Measurements from ENCODE around the gene PACSIN1.

The PACSIN1 gene, protein sequence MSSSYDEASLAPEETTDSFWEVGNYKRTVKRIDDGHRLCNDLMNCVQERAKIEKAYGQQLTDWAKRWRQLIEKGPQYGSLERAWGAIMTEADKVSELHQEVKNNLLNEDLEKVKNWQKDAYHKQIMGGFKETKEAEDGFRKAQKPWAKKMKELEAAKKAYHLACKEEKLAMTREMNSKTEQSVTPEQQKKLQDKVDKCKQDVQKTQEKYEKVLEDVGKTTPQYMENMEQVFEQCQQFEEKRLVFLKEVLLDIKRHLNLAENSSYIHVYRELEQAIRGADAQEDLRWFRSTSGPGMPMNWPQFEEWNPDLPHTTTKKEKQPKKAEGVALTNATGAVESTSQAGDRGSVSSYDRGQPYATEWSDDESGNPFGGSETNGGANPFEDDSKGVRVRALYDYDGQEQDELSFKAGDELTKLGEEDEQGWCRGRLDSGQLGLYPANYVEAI
- 0.06 to 25.3 (median 0.78) reads per million in 9 experiments for total RNA-seq

DNA sequence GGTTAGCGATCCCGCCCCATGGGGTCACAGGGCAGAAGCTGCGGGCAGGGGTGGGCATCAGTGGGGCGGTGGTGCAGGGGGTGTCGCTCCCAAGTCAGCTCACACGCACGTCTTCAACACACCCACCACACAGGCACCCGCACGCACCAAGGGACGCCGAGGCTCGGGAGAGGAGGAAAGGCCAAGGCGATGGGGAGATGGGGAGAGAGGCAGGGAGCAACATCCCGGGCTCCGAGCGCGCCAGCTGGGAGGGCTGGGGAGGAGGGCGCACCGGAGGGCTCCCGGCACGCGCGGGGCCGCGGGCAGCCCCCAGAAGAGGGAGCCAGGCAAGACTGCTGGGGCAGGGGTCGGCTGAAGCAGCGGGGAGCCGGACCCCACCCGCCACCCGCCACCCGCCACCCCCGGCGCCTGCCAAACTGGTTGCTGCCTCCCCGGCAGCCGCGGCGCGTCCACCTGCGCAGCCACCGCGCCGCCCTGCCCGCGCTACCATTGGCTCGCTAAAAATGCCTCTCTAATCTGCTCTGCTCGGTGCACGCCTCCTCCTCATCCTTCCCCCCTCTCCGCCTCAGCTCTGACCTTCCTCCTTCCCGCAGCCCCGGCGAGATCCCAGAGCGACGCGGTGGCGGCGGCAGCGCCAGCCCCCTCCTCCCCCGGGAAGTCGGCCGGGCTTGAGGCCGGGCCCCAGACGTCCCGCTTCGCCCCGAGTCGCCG is at the start of gene PACSIN1:
Gene PACSIN1 (plus strand): TSS at position 546 of the 711 bp plus-strand sequence. CDS start 60,230 bp downstream, outside the sequence.
- DNase-seq, result no peak
- ATAC-seq (replicated peaks), result peak; percentile 76
- peaks cover 13 to 55% of the 10 kb centered on the region in 2 donors for H3K27me3 Mint-ChIP-seq

DNA sequence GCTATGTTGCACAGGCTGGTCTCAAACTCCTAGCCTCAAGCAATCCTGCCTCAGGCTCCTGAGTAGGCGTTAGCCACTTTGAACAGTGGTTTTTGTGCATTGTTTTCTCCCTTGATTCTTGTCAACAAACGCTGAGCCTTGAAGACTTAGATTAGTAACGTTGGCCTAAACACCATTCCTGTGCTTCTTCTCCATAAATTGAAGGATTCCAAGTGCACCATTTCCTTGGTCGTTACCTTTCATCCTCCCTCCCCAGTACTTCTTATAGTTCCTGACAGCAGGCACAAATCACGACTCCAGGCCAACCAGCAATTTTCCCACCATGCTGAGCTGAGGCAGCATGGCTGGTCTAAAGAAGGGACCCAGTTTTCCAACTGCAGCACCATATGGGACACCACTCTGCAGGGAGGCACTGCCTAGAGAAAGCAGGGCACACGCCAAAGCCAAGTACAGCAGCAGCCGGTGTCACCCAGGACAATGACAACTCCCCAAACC is 49.0 kb upstream of the PACSIN1 start:
- H3K36me3 Mint-ChIP-seq (ENCODE audit: insufficient read depth), result peaks cover 72% of the 10 kb centered on the region
- DNase-seq (no peak), ATAC-seq (replicated peaks) (no peak)
- no peak overlapping the region for H3K4me3 Mint-ChIP-seq
- no peaks in the 10 kb centered on the region for H3K27me3 Mint-ChIP-seq
- no peak overlapping the region for H3K27ac Mint-ChIP-seq
- no peaks in the 10 kb centered on the region for H3K9me3 Mint-ChIP-seq
- H3K4me1 Mint-ChIP-seq (ENCODE audit: low read depth in 2 of 2), result peaks cover 4 to 9% of the 10 kb centered on the region in 2 donors

More for the DNA sequence above, at the start of gene PACSIN1:
- peak within 1 kb of the TSS; percentile 68 to 80 for H3K4me3 Mint-ChIP-seq
- peaks cover 5 to 14% of the 10 kb centered on the region in 2 donors for H3K4me1 Mint-ChIP-seq (ENCODE audit: low read depth in 2 of 2)
- no peak within 1 kb of the TSS for H3K27ac Mint-ChIP-seq
- no peaks in the 10 kb centered on the region for H3K9me3 Mint-ChIP-seq
- H3K36me3 Mint-ChIP-seq (ENCODE audit: insufficient read depth), result no peaks in the 10 kb centered on the region

DNA sequence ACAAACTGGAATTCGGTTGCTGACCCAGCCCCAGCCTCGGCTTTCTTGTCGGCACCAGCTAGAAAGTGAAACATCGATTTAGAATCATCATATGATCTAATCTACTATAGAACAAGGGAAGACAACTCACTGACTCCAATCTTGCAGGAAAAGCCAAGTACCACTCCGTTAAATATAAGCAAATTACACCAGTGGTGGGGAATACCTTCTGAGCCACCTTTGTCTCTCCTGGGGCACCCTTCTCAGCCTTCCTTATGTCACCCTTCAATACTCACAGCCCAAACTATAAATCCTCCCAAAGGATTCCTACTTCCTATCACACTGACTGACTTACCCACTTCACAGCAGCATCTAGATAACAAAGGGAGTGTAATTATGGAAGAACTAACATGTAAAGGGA is 47.5 kb upstream of the PACSIN1 start:
- ATAC-seq (replicated peaks) (no peak), DNase-seq (no peak)
- peak overlapping the region in 1 of 2 donors; percentile 9 for H3K27ac Mint-ChIP-seq
- H3K36me3 Mint-ChIP-seq (ENCODE audit: insufficient read depth), result peaks cover 86% of the 10 kb centered on the region
- peaks cover 6 to 8% of the 10 kb centered on the region in 2 donors for H3K4me1 Mint-ChIP-seq (ENCODE audit: low read depth in 2 of 2)
- no peak overlapping the region for H3K4me3 Mint-ChIP-seq
- no peaks in the 10 kb centered on the region for H3K27me3 Mint-ChIP-seq
- no peaks in the 10 kb centered on the region for H3K9me3 Mint-ChIP-seq

DNA sequence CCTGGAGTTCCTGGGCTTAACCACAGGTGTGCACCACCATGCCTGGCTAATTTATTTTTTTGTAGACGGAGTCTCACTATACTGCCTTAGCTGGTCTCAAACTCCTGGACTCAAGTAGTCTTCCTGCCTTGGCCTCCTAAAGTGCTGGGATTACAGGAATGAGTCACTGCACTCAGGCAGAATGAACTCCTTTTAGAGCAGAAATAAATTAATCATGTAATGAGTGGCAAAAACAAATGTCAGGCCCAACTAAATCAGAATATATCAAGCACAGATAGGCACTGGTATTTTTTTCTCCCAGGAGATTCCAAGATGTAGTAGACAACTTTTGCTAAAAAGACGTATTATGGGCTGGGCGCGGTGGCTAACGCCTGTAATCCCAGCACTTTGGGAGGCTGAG is 42.6 kb upstream of the PACSIN1 start:
- H3K27ac Mint-ChIP-seq, result no peak overlapping the region
- no peaks in the 10 kb centered on the region for H3K27me3 Mint-ChIP-seq
- ATAC-seq (replicated peaks) (no peak), DNase-seq (no peak)
- no peaks in the 10 kb centered on the region for H3K9me3 Mint-ChIP-seq
- H3K4me3 Mint-ChIP-seq, result no peak overlapping the region
- peaks cover 15 to 19% of the 10 kb centered on the region in 2 donors for H3K4me1 Mint-ChIP-seq (ENCODE audit: low read depth in 2 of 2)
- H3K36me3 Mint-ChIP-seq (ENCODE audit: insufficient read depth), result peaks cover 78% of the 10 kb centered on the region

DNA sequence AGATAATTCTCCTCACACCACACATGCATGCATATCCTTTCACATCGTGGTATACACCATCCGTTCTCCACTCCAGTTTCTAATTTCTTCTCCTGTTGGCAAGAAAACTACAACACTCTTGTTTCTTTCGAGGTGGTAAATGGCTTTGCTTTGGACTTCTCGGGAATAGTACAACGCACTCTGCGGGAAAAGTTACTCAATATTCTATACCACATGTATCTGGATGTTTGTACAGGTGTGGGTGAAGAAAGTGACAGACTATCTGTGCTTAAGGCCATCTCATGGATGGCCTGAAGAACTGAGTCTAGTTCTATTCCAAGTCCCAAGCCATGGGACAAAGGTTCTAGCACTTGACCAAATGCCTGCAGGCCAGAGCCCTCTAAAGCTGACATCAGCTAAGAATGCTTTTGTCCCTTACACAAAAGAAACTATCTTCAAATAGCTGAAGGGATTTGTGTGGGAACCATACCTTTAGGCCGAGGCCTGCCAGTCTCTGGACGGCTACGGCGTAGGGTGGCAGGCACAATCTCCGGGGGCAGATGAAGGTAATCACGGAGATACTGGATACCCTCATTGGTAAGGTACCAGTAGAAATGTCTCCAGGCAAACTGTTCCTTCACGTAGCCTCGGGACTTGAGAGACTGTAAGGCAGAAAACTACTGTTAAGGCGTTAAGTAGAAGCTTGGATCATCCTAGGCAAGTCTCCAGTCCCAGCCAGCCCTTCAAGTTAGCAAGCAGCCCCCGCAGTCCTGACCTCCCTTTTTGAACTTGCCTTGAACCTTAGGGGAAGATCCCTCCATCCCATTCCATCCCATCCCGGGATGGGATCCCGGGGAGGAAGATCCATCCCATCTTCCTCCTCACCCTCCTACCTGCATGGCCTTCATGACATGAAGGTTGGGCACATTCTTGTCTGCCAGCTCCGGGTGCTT is 41.4 kb upstream of the PACSIN1 start:
- Mint-ChIP-seq H3K4me1 (ENCODE audit: low read depth in 2 of 2) (peaks cover 15 to 19% of the 10 kb centered on the region in 2 donors), H3K9me3 (no peaks in the 10 kb centered on the region), H3K27ac (peak overlapping the region; percentile 98 to 99), H3K36me3 (ENCODE audit: insufficient read depth) (peaks cover 69% of the 10 kb centered on the region), H3K4me3 (peak overlapping the region; percentile 98 to 100), H3K27me3 (no peaks in the 10 kb centered on the region)
- ATAC-seq (replicated peaks), result no peak
- DNase-seq, result no peak

DNA sequence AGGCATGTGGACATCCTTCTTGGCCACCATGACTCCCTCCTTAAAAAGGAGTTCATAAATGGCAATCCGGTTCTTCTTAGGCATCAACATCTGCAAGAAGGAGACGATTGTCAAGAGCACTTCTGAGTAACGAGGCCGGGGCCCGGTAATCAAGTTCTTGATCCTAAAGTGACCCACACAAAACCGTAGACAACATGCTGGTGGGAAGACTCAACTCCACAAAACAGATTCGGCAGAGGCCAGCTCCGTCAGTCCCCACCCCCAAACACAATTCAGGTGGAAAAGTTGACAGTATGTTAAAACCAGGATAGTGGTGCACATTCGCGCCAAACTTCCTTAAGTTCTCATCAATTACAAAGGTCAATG is 40.8 kb upstream of the PACSIN1 start:
- H3K4me1 Mint-ChIP-seq (ENCODE audit: low read depth in 2 of 2), result peaks cover 15 to 19% of the 10 kb centered on the region in 2 donors
- H3K27me3 Mint-ChIP-seq, result no peaks in the 10 kb centered on the region
- no peaks in the 10 kb centered on the region for H3K9me3 Mint-ChIP-seq
- peak overlapping the region; percentile 98 to 99 for H3K27ac Mint-ChIP-seq
- peaks cover 63% of the 10 kb centered on the region for H3K36me3 Mint-ChIP-seq (ENCODE audit: insufficient read depth)
- peak overlapping the region; percentile 98 to 100 for H3K4me3 Mint-ChIP-seq
- DNase-seq (no peak), ATAC-seq (replicated peaks) (no peak)

DNA sequence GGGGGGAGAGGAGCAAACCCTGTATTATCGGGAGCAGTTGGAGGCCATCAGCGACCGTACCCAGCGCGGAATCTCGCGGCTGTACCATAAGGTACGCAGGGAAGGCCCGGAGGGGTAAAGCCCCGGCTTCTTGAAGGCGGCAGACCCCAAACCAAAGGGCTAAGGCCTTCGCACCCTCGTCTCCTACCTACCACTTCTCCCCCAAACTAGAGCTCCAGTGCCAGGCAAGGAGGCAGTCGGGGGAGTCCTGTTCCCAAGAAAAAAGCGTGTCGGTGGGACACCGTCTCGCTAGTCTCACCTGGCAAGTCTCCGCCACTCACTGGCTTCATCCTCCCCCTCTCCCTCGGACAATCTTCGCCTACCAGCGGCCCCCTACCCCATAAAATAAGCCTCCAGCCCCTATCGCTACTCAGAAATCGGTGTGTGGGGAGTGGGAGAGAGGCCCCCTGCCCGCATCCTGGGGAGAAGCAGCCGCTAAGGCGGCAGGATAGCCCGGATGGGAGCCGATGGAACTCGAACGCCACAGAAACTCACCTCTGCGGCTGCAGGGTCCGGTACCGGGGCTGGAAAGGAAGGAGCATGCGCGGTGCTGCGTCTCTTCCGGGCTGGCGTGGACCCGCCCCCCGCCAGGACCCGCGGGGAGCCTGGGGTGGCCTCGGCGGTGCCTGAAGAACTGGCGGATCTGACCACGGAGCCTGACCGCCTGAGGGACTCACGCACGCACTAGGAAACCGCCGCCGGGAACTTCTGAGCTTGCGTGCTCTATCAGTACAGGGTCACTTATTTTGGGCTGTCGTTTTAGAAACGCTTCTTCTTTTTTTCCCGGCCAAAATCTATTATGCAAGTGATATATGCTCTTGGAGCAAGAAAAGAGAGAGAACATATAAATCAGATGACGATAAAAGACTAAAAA is 40.1 kb upstream of the PACSIN1 start, which contains the start of gene RPS10:
Gene RPS10 (minus strand): TSS at position 572 of the 913 bp plus-strand sequence. CDS start 848 bp downstream, outside the sequence.
- H3K27ac Mint-ChIP-seq, result peak within 1 kb of the TSS; percentile 98 to 99
- H3K27me3 Mint-ChIP-seq, result no peaks in the 10 kb centered on the region
- H3K36me3 Mint-ChIP-seq (ENCODE audit: insufficient read depth), result peaks cover 57% of the 10 kb centered on the region
- H3K4me1 Mint-ChIP-seq (ENCODE audit: low read depth in 2 of 2), result peaks cover 15 to 19% of the 10 kb centered on the region in 2 donors
- peak within 1 kb of the TSS; percentile 98 to 100 for H3K4me3 Mint-ChIP-seq
- ATAC-seq (replicated peaks), result peak; percentile 97
- no peaks in the 10 kb centered on the region for H3K9me3 Mint-ChIP-seq
- peak; percentile 88 to 90 (median 89) for DNase-seq

DNA sequence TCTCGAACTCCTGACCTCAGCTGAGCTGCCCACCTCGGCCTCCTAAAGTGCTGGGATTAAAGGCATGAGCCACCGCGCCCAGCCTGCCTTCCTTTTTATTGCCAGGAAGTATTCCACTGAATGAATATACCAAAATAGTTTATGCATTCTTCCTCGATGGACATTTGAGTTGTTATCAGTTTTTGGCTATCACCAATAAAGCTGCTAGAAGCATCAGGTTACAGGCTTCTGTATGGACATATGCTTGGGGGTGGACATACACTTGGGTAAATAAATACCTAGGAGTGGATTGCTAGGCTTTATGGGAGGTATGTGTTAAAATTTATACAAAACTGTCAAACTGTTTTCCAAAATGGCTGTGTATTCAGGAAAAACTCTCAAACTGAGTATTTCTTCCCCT is 30.0 kb upstream of the PACSIN1 start:
- Mint-ChIP-seq H3K36me3 (ENCODE audit: insufficient read depth) (no peaks in the 10 kb centered on the region), H3K27ac (no peak overlapping the region), H3K9me3 (no peaks in the 10 kb centered on the region), H3K27me3 (no peaks in the 10 kb centered on the region), H3K4me1 (ENCODE audit: low read depth in 2 of 2) (no peaks in the 10 kb centered on the region), H3K4me3 (no peak overlapping the region)
- DNase-seq (no peak), ATAC-seq (replicated peaks) (no peak)

DNA sequence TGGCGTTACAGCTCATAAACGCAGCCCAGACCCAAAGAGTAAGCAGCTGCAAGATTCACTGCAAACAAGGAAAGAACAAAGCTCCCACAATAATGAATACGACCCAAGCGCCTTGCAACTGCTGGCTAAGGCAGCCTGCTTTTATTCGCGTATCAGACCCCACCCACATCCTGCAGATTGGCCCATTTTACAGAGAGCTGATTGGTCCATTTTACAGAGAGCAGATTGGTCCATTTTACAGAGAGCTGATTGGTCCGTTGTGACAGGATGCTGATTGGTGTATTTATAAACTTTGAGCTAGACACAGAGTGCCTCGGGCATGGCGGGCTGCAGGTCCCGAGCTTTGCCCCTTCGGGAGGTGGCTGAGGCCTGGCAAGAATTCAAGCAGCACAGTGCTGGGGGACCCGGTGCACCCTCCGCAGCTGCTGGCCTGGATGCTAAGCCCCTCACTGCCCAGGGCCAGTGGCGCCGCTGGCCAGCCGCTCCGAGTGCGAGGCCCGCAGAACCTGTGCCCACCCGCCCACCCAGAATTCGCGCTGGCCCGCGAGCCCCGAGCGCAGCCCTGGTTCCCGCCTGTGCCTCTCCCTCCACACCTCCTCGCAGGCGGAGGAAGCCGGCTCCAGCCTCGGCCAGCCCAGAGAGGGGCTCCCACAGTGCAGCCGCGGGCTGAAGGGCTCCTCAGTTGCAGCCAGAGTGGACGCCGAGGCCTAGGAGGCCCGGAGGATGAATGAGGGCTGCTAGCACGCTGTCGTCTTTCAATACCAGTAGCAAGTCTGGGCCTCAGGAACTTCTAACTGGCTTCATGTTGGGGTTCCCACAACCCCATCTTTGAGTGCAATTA is 28.9 kb upstream of the PACSIN1 start:
- no peak for DNase-seq
- peaks cover 0 to 1% of the 10 kb centered on the region in 2 donors for H3K4me1 Mint-ChIP-seq (ENCODE audit: low read depth in 2 of 2)
- H3K4me3 Mint-ChIP-seq, result no peak overlapping the region
- no peak overlapping the region for H3K27ac Mint-ChIP-seq
- no peaks in the 10 kb centered on the region for H3K9me3 Mint-ChIP-seq
- no peaks in the 10 kb centered on the region for H3K36me3 Mint-ChIP-seq (ENCODE audit: insufficient read depth)
- ATAC-seq (replicated peaks), result no peak
- H3K27me3 Mint-ChIP-seq, result no peaks in the 10 kb centered on the region

DNA sequence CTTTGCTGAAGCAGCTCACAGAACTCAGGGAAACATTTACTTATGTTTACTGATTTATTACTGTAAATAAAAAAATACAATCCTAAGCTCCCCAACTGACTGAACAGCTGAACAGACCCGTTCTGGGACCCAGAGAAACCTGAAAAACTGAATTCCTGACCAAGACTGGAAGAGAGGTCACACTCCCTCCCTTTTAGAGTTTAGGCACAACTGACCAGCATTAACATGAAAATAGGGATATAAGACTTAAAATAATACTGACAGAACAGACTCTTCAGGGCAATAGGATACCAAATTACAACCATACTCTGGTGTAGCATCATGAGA is 28.3 kb upstream of the PACSIN1 start:
- no peak for ATAC-seq (replicated peaks)
- H3K36me3 Mint-ChIP-seq (ENCODE audit: insufficient read depth), result no peaks in the 10 kb centered on the region
- peaks cover 0 to 1% of the 10 kb centered on the region in 2 donors for H3K4me1 Mint-ChIP-seq (ENCODE audit: low read depth in 2 of 2)
- H3K27ac Mint-ChIP-seq, result no peak overlapping the region
- H3K27me3 Mint-ChIP-seq, result no peaks in the 10 kb centered on the region
- no peak overlapping the region for H3K4me3 Mint-ChIP-seq
- DNase-seq, result no peak
- no peaks in the 10 kb centered on the region for H3K9me3 Mint-ChIP-seq

DNA sequence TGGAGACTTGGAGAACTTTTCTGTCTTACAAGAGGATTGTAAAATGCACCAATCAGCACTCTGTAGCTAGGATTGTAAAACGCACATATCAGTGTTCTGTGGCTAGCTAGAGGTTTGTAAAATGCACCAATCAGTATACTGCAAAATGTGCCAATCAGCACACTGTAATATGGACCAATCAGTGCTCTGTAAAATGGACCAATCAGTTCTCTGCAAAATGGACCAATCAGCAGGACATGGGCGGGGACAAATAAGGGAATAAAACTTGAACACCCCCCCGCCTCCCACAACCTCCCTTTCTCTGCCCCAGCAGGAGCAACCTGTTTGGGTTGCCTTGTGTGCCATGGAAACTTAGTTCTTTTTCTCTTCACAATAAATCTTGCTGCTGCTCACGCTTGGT is 27.2 kb upstream of the PACSIN1 start:
- H3K4me1 Mint-ChIP-seq (ENCODE audit: low read depth in 2 of 2), result peaks cover 0 to 1% of the 10 kb centered on the region in 2 donors
- no peak overlapping the region for H3K4me3 Mint-ChIP-seq
- no peaks in the 10 kb centered on the region for H3K36me3 Mint-ChIP-seq (ENCODE audit: insufficient read depth)
- H3K9me3 Mint-ChIP-seq, result no peaks in the 10 kb centered on the region
- H3K27ac Mint-ChIP-seq, result no peak overlapping the region
- H3K27me3 Mint-ChIP-seq, result no peaks in the 10 kb centered on the region
- DNase-seq, result no peak
- no peak for ATAC-seq (replicated peaks)

Data from effector memory CD8-positive, alpha-beta T cell (primary cell).